MM.1S (cell line): ENCODE results near the gene GZF1.

ENCODE experiments used
- DNase-seq: peaks from one replicate; pipeline ENCODE4 v3.0.0-alpha.2; 2015
- H2AFZ ChIP-seq: fragments of 300-600 bp; sonication (generic); 2 replicates; pipeline ENCODE4 v1.6.0; 2016; ENCODE audit warnings: antibody characterized with exemption, low read length
- H3F3A ChIP-seq: fragments of 300-600 bp; sonication (generic); 2 replicates; pipeline ENCODE4 v1.6.1; 2016; ENCODE audit warnings: mild to moderate bottlenecking, antibody characterized with exemption, low read length, moderate library complexity, mixed read lengths; ENCODE audit not compliant: insufficient read depth
- H3K27ac ChIP-seq: fragments of 300-600 bp; sonication (generic); 2 replicates; pipeline ENCODE4 v1.5.1; 2016; ENCODE audit warnings: mild to moderate bottlenecking, low read length
- H3K27me3 ChIP-seq: fragments of 300-600 bp; sonication (generic); replicated peaks from 2 replicates; pipeline ENCODE4 v1.6.0; 2016; ENCODE audit warnings: low read length; ENCODE audit not compliant: insufficient read depth
- H3K36me3 ChIP-seq: fragments of 300-600 bp; sonication (generic); replicated peaks from 2 replicates; pipeline ENCODE4 v1.6.1; 2016; ENCODE audit warnings: mild to moderate bottlenecking, low read length, mixed read lengths; ENCODE audit not compliant: insufficient read depth
- H3K4me1 ChIP-seq: fragments of 300-600 bp; sonication (generic); 2 replicates; pipeline ENCODE4 v1.6.1; 2016; ENCODE audit warnings: low read length, mixed read lengths
- H3K4me2 ChIP-seq: fragments of 300-600 bp; sonication (generic); 2 replicates; pipeline ENCODE4 v1.6.0; 2016; ENCODE audit warnings: low read depth, low read length
- H3K4me3 ChIP-seq: fragments of 300-600 bp; sonication (generic); 2 replicates; pipeline ENCODE4 v1.5.1; 2016; ENCODE audit warnings: low read length, mixed read lengths
- H3K79me2 ChIP-seq: fragments of 300-600 bp; sonication (generic); 2 replicates; pipeline ENCODE4 v1.6.1; 2016; ENCODE audit warnings: mixed run types, low read length, mixed read lengths
- H3K9ac ChIP-seq: fragments of 300-600 bp; sonication (generic); 2 replicates; pipeline ENCODE4 v1.6.1; 2016; ENCODE audit warnings: low read length, mixed read lengths
- H3K9me2 ChIP-seq: fragments of 300-600 bp; sonication (generic); replicated peaks from 2 replicates; pipeline ENCODE4 v1.6.1; 2016; ENCODE audit warnings: mild to moderate bottlenecking, low read length, mixed read lengths; ENCODE audit not compliant: insufficient read depth
- H3K9me3 ChIP-seq: fragments of 300-600 bp; sonication (generic); replicated peaks from 2 replicates; pipeline ENCODE4 v1.6.1; 2016; ENCODE audit warnings: mild to moderate bottlenecking, low read length, mixed read lengths; ENCODE audit not compliant: insufficient read depth
- H4K20me1 ChIP-seq: fragments of 300-600 bp; sonication (generic); 2 replicates; pipeline ENCODE4 v1.6.1; 2016; ENCODE audit warnings: mild to moderate bottlenecking, low read length, moderate library complexity, mixed read lengths; ENCODE audit not compliant: insufficient read depth
- EZH2 ChIP-seq: fragments of 300-600 bp; sonication (generic); optimal IDR thresholded peaks from 2 replicates; pipeline ENCODE3; 2017; ENCODE audit warnings: low read depth, mild to moderate bottlenecking, antibody characterized with exemption, low read length, mixed read lengths
- EZH2phosphoT487 ChIP-seq: fragments of 300-600 bp; sonication (generic); IDR thresholded peaks from 2 replicates; pipeline ENCODE4 v1.6.1; 2018; ENCODE audit warnings: antibody characterized with exemption, low read length
- TF ChIP-seq, protein P1 (sequence below): fragments of 300-600 bp; sonication (generic); IDR thresholded peaks from 2 replicates; pipeline ENCODE4 v1.5.1; 2016; ENCODE audit warnings: antibody characterized with exemption, low read length, mixed read lengths

Gene GZF1

GRCh38 chr20:23415959-23416583, 54.1 kb downstream of the GZF1 start:
- Histone ChIP-seq H3F3A (peaks cover 13% of the 10 kb centered on the region), H3K4me3 (no peak overlapping the region), H3K4me1 (peaks cover 4% of the 10 kb centered on the region; the same call in 1 of the 2 replicates), H3K27ac (no peak overlapping the region), H3K79me2 (peaks cover 95% of the 10 kb centered on the region), H3K9ac (no peak overlapping the region), H3K27me3 (no peaks in the 10 kb centered on the region), H3K4me2 (no peak overlapping the region), H2AFZ (no peak overlapping the region), H4K20me1 (peaks cover 16% of the 10 kb centered on the region; the same call in 1 of the 2 replicates), H3K9me3 (no peaks in the 10 kb centered on the region), H3K9me2 (no peaks in the 10 kb centered on the region), H3K36me3 (no peaks in the 10 kb centered on the region)
- DNase-seq: no peak
- TF ChIP-seq, protein P1, sequence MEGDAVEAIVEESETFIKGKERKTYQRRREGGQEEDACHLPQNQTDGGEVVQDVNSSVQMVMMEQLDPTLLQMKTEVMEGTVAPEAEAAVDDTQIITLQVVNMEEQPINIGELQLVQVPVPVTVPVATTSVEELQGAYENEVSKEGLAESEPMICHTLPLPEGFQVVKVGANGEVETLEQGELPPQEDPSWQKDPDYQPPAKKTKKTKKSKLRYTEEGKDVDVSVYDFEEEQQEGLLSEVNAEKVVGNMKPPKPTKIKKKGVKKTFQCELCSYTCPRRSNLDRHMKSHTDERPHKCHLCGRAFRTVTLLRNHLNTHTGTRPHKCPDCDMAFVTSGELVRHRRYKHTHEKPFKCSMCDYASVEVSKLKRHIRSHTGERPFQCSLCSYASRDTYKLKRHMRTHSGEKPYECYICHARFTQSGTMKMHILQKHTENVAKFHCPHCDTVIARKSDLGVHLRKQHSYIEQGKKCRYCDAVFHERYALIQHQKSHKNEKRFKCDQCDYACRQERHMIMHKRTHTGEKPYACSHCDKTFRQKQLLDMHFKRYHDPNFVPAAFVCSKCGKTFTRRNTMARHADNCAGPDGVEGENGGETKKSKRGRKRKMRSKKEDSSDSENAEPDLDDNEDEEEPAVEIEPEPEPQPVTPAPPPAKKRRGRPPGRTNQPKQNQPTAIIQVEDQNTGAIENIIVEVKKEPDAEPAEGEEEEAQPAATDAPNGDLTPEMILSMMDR: no peak
- TF ChIP-seq EZH2: no peak

- Histone ChIP-seq H4K20me1 (peaks cover 14% of the 10 kb centered on the region; the same call in 1 of the 2 replicates), H3K79me2 (peaks cover 80% of the 10 kb centered on the region), H3K4me2 (no peak overlapping the region), H3F3A (peaks cover 13% of the 10 kb centered on the region), H3K27me3 (no peaks in the 10 kb centered on the region), H3K4me1 (peaks cover 10% of the 10 kb centered on the region; the same call in 1 of the 2 replicates), H3K9me3 (no peaks in the 10 kb centered on the region), H2AFZ (no peak overlapping the region), H3K36me3 (no peaks in the 10 kb centered on the region), H3K9ac (no peak overlapping the region), H3K27ac (no peak overlapping the region), H3K4me3 (no peak overlapping the region), H3K9me2 (no peaks in the 10 kb centered on the region)
- no peak for TF ChIP-seq EZH2
- TF ChIP-seq, protein P1: no peak
- TF ChIP-seq EZH2phosphoT487: no peak
- no peak for DNase-seq
These were observed 55.9 kb downstream of the GZF1 start for GRCh38 chr20:23417861-23418260.

- TF ChIP-seq EZH2phosphoT487: no peak
- TF ChIP-seq, protein P1: no peak
- TF ChIP-seq EZH2: no peak
- Histone ChIP-seq H3K4me2 (peak overlapping the region; percentile 93), H3K4me1 (peaks cover 10% of the 10 kb centered on the region; the same call in 1 of the 2 replicates), H4K20me1 (0 out of 2 replicates have a peak, but pooled peaks cover 14% of the 10 kb centered on the region), H2AFZ (peak overlapping the region; percentile 89), H3K9ac (peak overlapping the region; percentile 93), H3K27me3 (no peaks in the 10 kb centered on the region), H3K9me2 (no peaks in the 10 kb centered on the region), H3K9me3 (no peaks in the 10 kb centered on the region), H3F3A (peaks cover 13% of the 10 kb centered on the region), H3K36me3 (no peaks in the 10 kb centered on the region), H3K79me2 (peaks cover 63% of the 10 kb centered on the region), H3K27ac (peak overlapping the region; percentile 80; the same call in 1 of the 2 replicates), H3K4me3 (peak overlapping the region; percentile 94)
- DNase-seq: no peak
These were observed 57.6 kb downstream of the GZF1 start for GRCh38 chr20:23419657-23419994.
